Endothelial cell (in vitro differentiated cells): ENCODE results near the gene TAOK3. TPM values are rescaled to one million over a fixed set of nuclear protein-coding genes. Genes with fewer than 3 reads are reported as not detected.
A peak's percentile ranks its signal among the peaks of the same experiment; 100 is the strongest.
"Not testable (repeated sequence)": the region's sequence is repeated elsewhere in the genome, so short reads cannot be mapped to it uniquely, and the experiment has no call there.

Experiments used
- DNase-seq: peaks from one replicate; pipeline ENCODE4 v3.0.0; 2021; ENCODE audit warnings: low spot score
- H3K27ac Mint-ChIP-seq: one replicate; pipeline ENCODE4 v1.8.0; 2021; ENCODE audit warnings: mixed read lengths, inconsistent platforms; ENCODE audit not compliant: unreplicated experiment
- H3K27me3 Mint-ChIP-seq: one replicate; pipeline ENCODE4 v1.8.0; 2021; ENCODE audit warnings: mild to moderate bottlenecking, moderate library complexity, mixed read lengths, inconsistent platforms; ENCODE audit not compliant: unreplicated experiment
- H3K36me3 Mint-ChIP-seq: one replicate; pipeline ENCODE4 v1.8.0; 2021; ENCODE audit warnings: mild to moderate bottlenecking, low read depth, mixed read lengths, inconsistent platforms; ENCODE audit not compliant: unreplicated experiment
- H3K4me1 Mint-ChIP-seq: one replicate; pipeline ENCODE4 v1.8.0; 2021; ENCODE audit warnings: mild to moderate bottlenecking, mixed read lengths, inconsistent platforms; ENCODE audit not compliant: unreplicated experiment
- H3K4me3 Mint-ChIP-seq: one replicate; pipeline ENCODE4 v1.8.0; 2021; ENCODE audit warnings: mild to moderate bottlenecking, mixed read lengths, inconsistent platforms; ENCODE audit not compliant: unreplicated experiment
- H3K9me3 Mint-ChIP-seq: one replicate; pipeline ENCODE4 v1.8.0; 2021; ENCODE audit warnings: mixed read lengths, inconsistent platforms; ENCODE audit not compliant: unreplicated experiment
- CTCF ChIP-seq: fragments of 200-600 bp; sonication (generic); IDR thresholded peaks from one replicate; pipeline ENCODE4 v1.5.0; 2021; ENCODE audit warnings: antibody characterized with exemption; ENCODE audit not compliant: unreplicated experiment
- total RNA-seq: library from RNA; stranded (reverse); fragmentation: NEBNext Ultra II Directional; extraction: Animal tissue kit (Norgen Biotek cat#: 25700); gene quantifications from one replicate; pipeline ENCODE4 v1.2.1, GENCODE V29; 2021; ENCODE audit not compliant: unreplicated experiment

TAOK3 gene
- total RNA-seq, 1 donor from 2014 or later = 16.5 TPM

- H3K27ac Mint-ChIP-seq = no peak overlapping the region
- H3K4me1 Mint-ChIP-seq = peaks cover 20% of the 10 kb centered on the region
- no peaks in the 10 kb centered on the region for H3K9me3 Mint-ChIP-seq
- no peaks in the 10 kb centered on the region for H3K27me3 Mint-ChIP-seq
- no peaks in the 10 kb centered on the region for H3K36me3 Mint-ChIP-seq
- DNase-seq = no peak
- TF ChIP-seq CTCF = peak; percentile 19
- H3K4me3 Mint-ChIP-seq = no peak overlapping the region
These were observed 15.3 kb downstream of the TAOK3 start for GRCh38 chr12:118357257-118358007.

- Mint-ChIP-seq H3K9me3 (no peaks in the 10 kb centered on the region), H3K27ac (no peak overlapping the region), H3K4me1 (peaks cover 20% of the 10 kb centered on the region)
These were observed 15.9 kb downstream of the TAOK3 start for GRCh38 chr12:118356809-118357256.

GRCh38 chr12:118355843-118356242, 16.9 kb downstream of the TAOK3 start:
- TF ChIP-seq CTCF = no peak
- H3K27me3 Mint-ChIP-seq = no peaks in the 10 kb centered on the region
- H3K4me1 Mint-ChIP-seq = peaks cover 20% of the 10 kb centered on the region
- no peak overlapping the region for H3K27ac Mint-ChIP-seq
- H3K4me3 Mint-ChIP-seq = no peak overlapping the region
- DNase-seq = no peak
- no peaks in the 10 kb centered on the region for H3K36me3 Mint-ChIP-seq
- H3K9me3 Mint-ChIP-seq = no peaks in the 10 kb centered on the region

More at GRCh38 chr12:118356809-118357256, 15.9 kb downstream of the TAOK3 start:
- Mint-ChIP-seq H3K36me3 (no peaks in the 10 kb centered on the region), H3K27me3 (no peaks in the 10 kb centered on the region), H3K4me3 (no peak overlapping the region)
- TF ChIP-seq CTCF = no peak
- no peak for DNase-seq

- Mint-ChIP-seq H3K4me1 (peaks cover 20% of the 10 kb centered on the region), H3K36me3 (no peaks in the 10 kb centered on the region), H3K9me3 (no peaks in the 10 kb centered on the region), H3K27ac (no peak overlapping the region), H3K4me3 (peak overlapping the region; percentile 31), H3K27me3 (no peaks in the 10 kb centered on the region)
- no peak for DNase-seq
- no peak for TF ChIP-seq CTCF
These were observed 17.8 kb downstream of the TAOK3 start for GRCh38 chr12:118354903-118355302.

GRCh38 chr12:118354503-118354902, 18.2 kb downstream of the TAOK3 start:
- H3K27me3 Mint-ChIP-seq, DNase-seq, H3K36me3 Mint-ChIP-seq, H3K9me3 Mint-ChIP-seq, H3K27ac Mint-ChIP-seq: not testable (repeated sequence)
- Mint-ChIP-seq H3K4me3 (peak overlapping the region; percentile 31), H3K4me1 (peaks cover 18% of the 10 kb centered on the region)
